ENCODE measurements around the gene TUBB. TPM values are rescaled to one million over a fixed set of nuclear protein-coding genes. Genes with fewer than 3 reads are reported as not detected.

The TUBB gene
- total RNA-seq, 1 donor from 2014 or later, result 2,264 TPM

GRCh38 chr6:30724906-30725667, 4.9 kb downstream of the TUBB start:
- H3K27ac Mint-ChIP-seq (ENCODE audit: unreplicated experiment), result peak overlapping the region; percentile 65
- TF ChIP-seq, protein P1, sequence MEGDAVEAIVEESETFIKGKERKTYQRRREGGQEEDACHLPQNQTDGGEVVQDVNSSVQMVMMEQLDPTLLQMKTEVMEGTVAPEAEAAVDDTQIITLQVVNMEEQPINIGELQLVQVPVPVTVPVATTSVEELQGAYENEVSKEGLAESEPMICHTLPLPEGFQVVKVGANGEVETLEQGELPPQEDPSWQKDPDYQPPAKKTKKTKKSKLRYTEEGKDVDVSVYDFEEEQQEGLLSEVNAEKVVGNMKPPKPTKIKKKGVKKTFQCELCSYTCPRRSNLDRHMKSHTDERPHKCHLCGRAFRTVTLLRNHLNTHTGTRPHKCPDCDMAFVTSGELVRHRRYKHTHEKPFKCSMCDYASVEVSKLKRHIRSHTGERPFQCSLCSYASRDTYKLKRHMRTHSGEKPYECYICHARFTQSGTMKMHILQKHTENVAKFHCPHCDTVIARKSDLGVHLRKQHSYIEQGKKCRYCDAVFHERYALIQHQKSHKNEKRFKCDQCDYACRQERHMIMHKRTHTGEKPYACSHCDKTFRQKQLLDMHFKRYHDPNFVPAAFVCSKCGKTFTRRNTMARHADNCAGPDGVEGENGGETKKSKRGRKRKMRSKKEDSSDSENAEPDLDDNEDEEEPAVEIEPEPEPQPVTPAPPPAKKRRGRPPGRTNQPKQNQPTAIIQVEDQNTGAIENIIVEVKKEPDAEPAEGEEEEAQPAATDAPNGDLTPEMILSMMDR (IDR thresholded peaks at IDR 0.05; ENCODE audit: partially characterized antibody, unreplicated experiment), result no peak
- H3K27me3 Mint-ChIP-seq (ENCODE audit: unreplicated experiment), result peaks cover 30% of the 10 kb centered on the region
- H3K4me3 Mint-ChIP-seq (ENCODE audit: unreplicated experiment), result peak overlapping the region; percentile 93
- no peak for DNase-seq
- peaks cover 16% of the 10 kb centered on the region for H3K36me3 Mint-ChIP-seq (ENCODE audit: unreplicated experiment)
- H3K9me3 Mint-ChIP-seq (ENCODE audit: unreplicated experiment), result peaks cover 42% of the 10 kb centered on the region
- H3K4me1 Mint-ChIP-seq (ENCODE audit: low read depth, unreplicated experiment), result peaks cover 32% of the 10 kb centered on the region

DNA sequence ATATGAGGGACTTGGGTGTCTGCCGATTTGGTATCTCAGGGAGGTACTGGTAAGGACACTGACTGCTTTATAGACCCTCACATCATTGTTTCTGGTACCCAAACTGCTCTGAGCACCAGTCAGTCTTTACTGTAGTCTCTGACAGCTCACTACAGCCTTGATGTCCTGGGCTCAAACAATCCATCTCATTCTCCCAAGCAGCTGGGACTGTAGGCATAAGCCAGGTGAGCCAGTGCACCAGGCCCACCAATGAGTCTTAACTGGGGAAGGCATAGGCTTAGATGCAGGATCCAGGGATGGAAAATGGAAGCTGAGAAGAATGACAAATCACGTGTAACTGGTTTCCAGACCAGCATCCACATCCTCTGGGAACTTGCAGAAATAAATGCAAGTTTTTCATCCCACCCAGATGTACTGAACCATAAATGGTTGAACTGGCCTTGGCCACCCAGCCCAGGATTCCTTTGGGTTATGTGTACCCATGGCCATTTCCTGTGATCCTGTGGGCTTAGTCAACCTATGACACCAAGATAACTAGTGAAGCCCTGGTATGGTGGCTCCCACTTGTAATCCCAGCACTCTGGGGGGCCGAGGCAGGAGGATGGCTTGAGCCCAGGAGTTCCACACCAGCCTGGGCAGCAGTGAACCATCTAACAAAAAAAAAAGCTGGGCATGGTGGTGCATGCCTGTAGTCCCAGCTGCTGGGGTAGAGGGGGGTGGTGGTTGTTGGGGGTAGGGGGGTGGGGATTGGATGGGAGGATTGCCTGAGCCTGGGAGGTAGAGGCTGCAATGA, 5.8 kb downstream of the TUBB start:
- peaks cover 38% of the 10 kb centered on the region for H3K4me1 Mint-ChIP-seq (ENCODE audit: low read depth, unreplicated experiment)
- H3K9me3 Mint-ChIP-seq (ENCODE audit: unreplicated experiment), result peaks cover 42% of the 10 kb centered on the region
- TF ChIP-seq, protein P1 (IDR thresholded peaks at IDR 0.05; ENCODE audit: partially characterized antibody, unreplicated experiment), result no peak
- H3K27ac Mint-ChIP-seq (ENCODE audit: unreplicated experiment), result no peak overlapping the region
- peak overlapping the region; percentile 55 for H3K4me3 Mint-ChIP-seq (ENCODE audit: unreplicated experiment)
- H3K27me3 Mint-ChIP-seq (ENCODE audit: unreplicated experiment), result peaks cover 31% of the 10 kb centered on the region
- peaks cover 8% of the 10 kb centered on the region for H3K36me3 Mint-ChIP-seq (ENCODE audit: unreplicated experiment)
- DNase-seq, result no peak

- TF ChIP-seq, protein P1 (IDR thresholded peaks at IDR 0.05; ENCODE audit: partially characterized antibody, unreplicated experiment), result no peak
- DNase-seq, result no peak
- peaks cover 7% of the 10 kb centered on the region for H3K36me3 Mint-ChIP-seq (ENCODE audit: unreplicated experiment)
- no peak overlapping the region for H3K4me3 Mint-ChIP-seq (ENCODE audit: unreplicated experiment)
- peaks cover 38% of the 10 kb centered on the region for H3K4me1 Mint-ChIP-seq (ENCODE audit: low read depth, unreplicated experiment)
- peaks cover 28% of the 10 kb centered on the region for H3K27me3 Mint-ChIP-seq (ENCODE audit: unreplicated experiment)
- H3K9me3 Mint-ChIP-seq (ENCODE audit: unreplicated experiment), result peaks cover 38% of the 10 kb centered on the region
- H3K27ac Mint-ChIP-seq (ENCODE audit: unreplicated experiment), result no peak overlapping the region
Observed at GRCh38 chr6:30726506-30727413, 6.6 kb downstream of the TUBB start.

GRCh38 chr6:30727920-30728553, 7.9 kb downstream of the TUBB start:
- peaks cover 26% of the 10 kb centered on the region for H3K9me3 Mint-ChIP-seq (ENCODE audit: unreplicated experiment)
- no peak for DNase-seq
- peaks cover 23% of the 10 kb centered on the region for H3K27me3 Mint-ChIP-seq (ENCODE audit: unreplicated experiment)
- peaks cover 39% of the 10 kb centered on the region for H3K4me1 Mint-ChIP-seq (ENCODE audit: low read depth, unreplicated experiment)
- TF ChIP-seq, protein P1 (IDR thresholded peaks at IDR 0.05; ENCODE audit: partially characterized antibody, unreplicated experiment), result no peak
- H3K27ac Mint-ChIP-seq (ENCODE audit: unreplicated experiment), result peak overlapping the region; percentile 59
- no peaks in the 10 kb centered on the region for H3K36me3 Mint-ChIP-seq (ENCODE audit: unreplicated experiment)
- peak overlapping the region; percentile 30 for H3K4me3 Mint-ChIP-seq (ENCODE audit: unreplicated experiment)

All from glutamatergic neuron (in vitro differentiated cells).